GM12878 (cell line): ENCODE measurements around the gene XRCC4. TPM values are rescaled to one million over a fixed set of nuclear protein-coding genes. Genes with fewer than 3 reads are reported as not detected.

ENCODE experiments used
- ATAC-seq: fragments of 200-7000 bp; cut with Tn5 transposase; 3 replicates; pipeline ENCODE4 v1.9.1; 2020; ENCODE audit warnings: mild to moderate bottlenecking, moderate library complexity
- BruUV-seq: library from RNA; stranded (reverse); fragments of 400-500 nt; replicated peaks from 2 replicates; lab custom pipeline; 2021; lab: Mats Ljungman, UMichigan
- CTCF ChIA-PET: fragments of 300-600 bp; sonication (Branson Sonifier 250); formaldehyde crosslinking; extraction: SDS; loops from one replicate; lab custom pipeline; 2021; ENCODE audit warnings: inconsistent platforms; lab: Yijun Ruan, JAX
- POLR2A ChIA-PET: fragments of 350-600 bp; formaldehyde crosslinking; extraction: SDS; loops from one replicate; lab custom pipeline; 2021; ENCODE audit warnings: inconsistent platforms; lab: Charles Lee
- RAD21 ChIA-PET: fragments of 300-600 bp; sonication (Branson Sonifier 250); formaldehyde crosslinking; loops from one replicate; lab custom pipeline; 2023; ENCODE audit warnings: antibody characterized with exemption; ENCODE audit not compliant: unreplicated experiment; lab: Charles Lee
- SMC1A ChIA-PET: fragments of 300-600 bp; sonication (Branson Sonifier 250); formaldehyde crosslinking; loops from one replicate; lab custom pipeline; 2023; ENCODE audit not compliant: unreplicated experiment, uncharacterized antibody; lab: Charles Lee
- DNase-seq: peaks from one replicate; pipeline ENCODE4 v3.0.0-alpha.2; 2011; ENCODE audit warnings: low read depth, low spot score
- FAIRE-seq: peaks from 3 replicates; lab custom pipeline; 2011; peaks lifted over from hg19 to GRCh38; lab: Jason Lieb, UNC
- H2AFZ ChIP-seq: 2 replicates; pipeline ENCODE4 v1.6.0; 2011; ENCODE audit warnings: low read depth, low read length, control low read depth; ENCODE audit not compliant: control insufficient read depth
- H3K27ac ChIP-seq: 2 replicates; pipeline ENCODE4 v1.5.1; 2011; ENCODE audit warnings: control low read depth; ENCODE audit not compliant: control insufficient read depth, insufficient read depth
- H3K27me3 ChIP-seq, 2 experiments: replicated peaks in 1 of 2; 2 replicates each; pipeline versions ENCODE4 v1.6.0 to v1.6.1; 2011; ENCODE audit warnings: low read length in 1 of 2; ENCODE audit not compliant: control insufficient read depth in 2 of 2, insufficient read depth in 2 of 2
- H3K36me3 ChIP-seq, 2 experiments: 2 replicates each; pipeline ENCODE4 v1.5.1; 2011; ENCODE audit warnings: low read length in 1 of 2; ENCODE audit not compliant: control insufficient read depth in 2 of 2, insufficient read depth in 2 of 2
- H3K4me1 ChIP-seq: 2 replicates; pipeline ENCODE4 v1.6.1; 2011; ENCODE audit warnings: mild to moderate bottlenecking, low read length, moderate library complexity, mixed read lengths; ENCODE audit not compliant: control insufficient read depth, insufficient read depth
- H3K4me2 ChIP-seq: 2 replicates; pipeline ENCODE4 v1.6.0; 2011; ENCODE audit warnings: control low read depth; ENCODE audit not compliant: control insufficient read depth, insufficient read depth
- H3K4me3 ChIP-seq: fragments of 200-600 bp; sonication (generic); 2 replicates; pipeline ENCODE4 v1.5.1; 2016
- H3K79me2 ChIP-seq: 2 replicates; pipeline ENCODE4 v1.6.0; 2011; ENCODE audit warnings: low read length; ENCODE audit not compliant: control insufficient read depth, insufficient read depth
- H3K9ac ChIP-seq: 2 replicates; pipeline ENCODE4 v1.8.0; 2011; ENCODE audit warnings: low read length, control low read depth, mixed read lengths; ENCODE audit not compliant: control insufficient read depth, insufficient read depth
- H3K9me3 ChIP-seq: replicated peaks from 3 replicates; pipeline ENCODE4 v1.5.1; 2011; ENCODE audit warnings: mild to moderate bottlenecking, low read length; ENCODE audit not compliant: control insufficient read depth, insufficient read depth
- H4K20me1 ChIP-seq: 2 replicates; pipeline ENCODE4 v1.6.0; 2011; ENCODE audit not compliant: control insufficient read depth, insufficient read depth
- ATF7 ChIP-seq: fragments of 450-650 bp; IDR thresholded peaks from 2 replicates; pipeline ENCODE4 v1.6.1; 2016; ENCODE audit warnings: low read depth, mild to moderate bottlenecking
- GABPA ChIP-seq: IDR thresholded peaks from 2 replicates; pipeline ENCODE4 v1.6.1; 2014; ENCODE audit warnings: antibody characterized with exemption, low read depth, mild to moderate bottlenecking, inconsistent platforms
- KLF5 ChIP-seq: fragments of 450-650 bp; IDR thresholded peaks from 2 replicates; pipeline ENCODE4 v1.6.1; 2014; ENCODE audit warnings: mild to moderate bottlenecking; ENCODE audit not compliant: partially characterized antibody
- MAX ChIP-seq: IDR thresholded peaks from 2 replicates; pipeline ENCODE4 v1.6.1; 2012; ENCODE audit warnings: low read depth, low read length, improper control_type of control experiment
- POLR2AphosphoS2 ChIP-seq: IDR thresholded peaks from 2 replicates; pipeline ENCODE4 v1.6.1; 2011; ENCODE audit warnings: low read depth, mild to moderate bottlenecking, low read length, improper control_type of control experiment, moderate library complexity
- RUNX3 ChIP-seq: IDR thresholded peaks from 2 replicates; pipeline ENCODE4 v1.6.1; 2012; ENCODE audit warnings: low read length, inconsistent platforms
- ZNF274 ChIP-seq: IDR thresholded peaks from one replicate; pipeline ENCODE4 v1.8.0; 2011; ENCODE audit not compliant: insufficient read length, insufficient read depth
- ZZZ3 ChIP-seq: IDR thresholded peaks from 2 replicates; pipeline ENCODE4 v1.6.1; 2011; ENCODE audit warnings: low read depth; ENCODE audit not compliant: control insufficient read depth, insufficient read length
- WGBS: methylation state at CpG from one replicate; pipeline ENCODE4 v1.1.6; 2016; ENCODE audit warnings: low lambda C conversion rate; ENCODE audit not compliant: insufficient replicate concordance, insufficient coverage; ENCODE audit errors: missing lambda C conversion rate; 5-methylcytosine and 5-hydroxymethylcytosine counted together
- in situ Hi-C: fragments of 300-500 bp; cut with MboI; formaldehyde crosslinking; loops from 9 replicates; pipeline ENCODE4 v1.14.3; 2018; ENCODE audit warnings: mixed read lengths
- intact Hi-C: fragments of 100-400 bp; cut with micrococcal nuclease; formaldehyde crosslinking; loops from one replicate; pipeline ENCODE4 v1.14.2; 2022; ENCODE audit not compliant: unreplicated experiment
- polyA plus RNA-seq, 11 experiments: library from polyadenylated mRNA; depleted of rRNA in 4 of 11; unstranded in 6 of 11; stranded (reverse) in 5 of 11; fragments of >200 nt; fragmentation: Nextera tagmentation in 4 of 11; fragmentation: Illumina TruSeq in 1 of 11; extraction: Ambion mirVana in 4 of 11; extraction: Trizol in 1 of 11; gene quantifications; 1 replicate in 1 of 11; 2 replicates in 10 of 11; pipeline versions ENCODE4 v1.2.1 to v1.2.3, GENCODE V29; 2011 to 2016; ENCODE audit warnings: inconsistent platforms in 2 of 11, missing spikeins in 2 of 11, low read depth in 1 of 11
- total RNA-seq, 4 experiments: library from RNA; depleted of rRNA in 3 of 4; stranded (reverse); fragments of >200 nt in 3 of 4; fragmentation: Illumina TruSeq in 1 of 4; extraction: Trizol in 1 of 4; gene quantifications; 2 replicates each; pipeline versions ENCODE4 v1.2.1 to v1.2.3, GENCODE V29; 2013 to 2021
- TF ChIP-seq, protein P1 (sequence below): IDR thresholded peaks from 2 replicates; pipeline ENCODE4 v1.6.1; 2012; ENCODE audit warnings: improper control_type of control experiment, low read depth, low read length; ENCODE audit not compliant: insufficient replicate concordance

XRCC4 gene
- total and polyA plus RNA-seq, 10 of the 15 experiments (the other 5 are each of a cell fraction or from before 2014, with no cell fraction given): 12.1 to 53.6 (median 25.8) TPM

GRCh38 chr5:83095163-83095956 lies 18.0 kb downstream of the XRCC4 start (continued):
- TF ChIP-seq ZZZ3 (no peak), RUNX3 (no peak), KLF5 (no peak)

- 0 out of 2 replicates have a peak, but pooled peaks cover 6% of the 10 kb centered on the region for H3K4me1 ChIP-seq
- no peak overlapping the region for H2AFZ ChIP-seq
- TF ChIP-seq, protein P1, sequence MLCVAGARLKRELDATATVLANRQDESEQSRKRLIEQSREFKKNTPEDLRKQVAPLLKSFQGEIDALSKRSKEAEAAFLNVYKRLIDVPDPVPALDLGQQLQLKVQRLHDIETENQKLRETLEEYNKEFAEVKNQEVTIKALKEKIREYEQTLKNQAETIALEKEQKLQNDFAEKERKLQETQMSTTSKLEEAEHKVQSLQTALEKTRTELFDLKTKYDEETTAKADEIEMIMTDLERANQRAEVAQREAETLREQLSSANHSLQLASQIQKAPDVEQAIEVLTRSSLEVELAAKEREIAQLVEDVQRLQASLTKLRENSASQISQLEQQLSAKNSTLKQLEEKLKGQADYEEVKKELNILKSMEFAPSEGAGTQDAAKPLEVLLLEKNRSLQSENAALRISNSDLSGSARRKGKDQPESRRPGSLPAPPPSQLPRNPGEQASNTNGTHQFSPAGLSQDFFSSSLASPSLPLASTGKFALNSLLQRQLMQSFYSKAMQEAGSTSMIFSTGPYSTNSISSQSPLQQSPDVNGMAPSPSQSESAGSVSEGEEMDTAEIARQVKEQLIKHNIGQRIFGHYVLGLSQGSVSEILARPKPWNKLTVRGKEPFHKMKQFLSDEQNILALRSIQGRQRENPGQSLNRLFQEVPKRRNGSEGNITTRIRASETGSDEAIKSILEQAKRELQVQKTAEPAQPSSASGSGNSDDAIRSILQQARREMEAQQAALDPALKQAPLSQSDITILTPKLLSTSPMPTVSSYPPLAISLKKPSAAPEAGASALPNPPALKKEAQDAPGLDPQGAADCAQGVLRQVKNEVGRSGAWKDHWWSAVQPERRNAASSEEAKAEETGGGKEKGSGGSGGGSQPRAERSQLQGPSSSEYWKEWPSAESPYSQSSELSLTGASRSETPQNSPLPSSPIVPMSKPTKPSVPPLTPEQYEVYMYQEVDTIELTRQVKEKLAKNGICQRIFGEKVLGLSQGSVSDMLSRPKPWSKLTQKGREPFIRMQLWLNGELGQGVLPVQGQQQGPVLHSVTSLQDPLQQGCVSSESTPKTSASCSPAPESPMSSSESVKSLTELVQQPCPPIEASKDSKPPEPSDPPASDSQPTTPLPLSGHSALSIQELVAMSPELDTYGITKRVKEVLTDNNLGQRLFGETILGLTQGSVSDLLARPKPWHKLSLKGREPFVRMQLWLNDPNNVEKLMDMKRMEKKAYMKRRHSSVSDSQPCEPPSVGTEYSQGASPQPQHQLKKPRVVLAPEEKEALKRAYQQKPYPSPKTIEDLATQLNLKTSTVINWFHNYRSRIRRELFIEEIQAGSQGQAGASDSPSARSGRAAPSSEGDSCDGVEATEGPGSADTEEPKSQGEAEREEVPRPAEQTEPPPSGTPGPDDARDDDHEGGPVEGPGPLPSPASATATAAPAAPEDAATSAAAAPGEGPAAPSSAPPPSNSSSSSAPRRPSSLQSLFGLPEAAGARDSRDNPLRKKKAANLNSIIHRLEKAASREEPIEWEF: no peak
- TF ChIP-seq ATF7: no peak
- TF ChIP-seq ZNF274: no peak
- TF ChIP-seq MAX: no peak
- TF ChIP-seq POLR2AphosphoS2: no peak
- no peak for TF ChIP-seq GABPA
- DNase-seq: no peak
- no peak overlapping the region for H3K4me2 ChIP-seq
- POLR2A ChIA-PET: no interaction called here
- 72% methylated on average over 6 of the region's 6 CpGs for WGBS
- H3K79me2 ChIP-seq: no peaks in the 10 kb centered on the region; the same call in 1 of the 2 replicates
- intact Hi-C loops: no loop called here
- peaks cover 6% of the 10 kb centered on the region for H3K9me3 ChIP-seq
- no peak for FAIRE-seq
- H4K20me1 ChIP-seq: no peaks in the 10 kb centered on the region
- CTCF ChIA-PET: no interaction called here
- H3K27ac ChIP-seq: no peak overlapping the region
- ATAC-seq: no peak
- in situ Hi-C loops: no loop called here
- H3K4me3 ChIP-seq: no peak overlapping the region
- H3K36me3 ChIP-seq: no peaks in the 10 kb centered on the region
- H3K27me3 ChIP-seq: no peaks in the 10 kb centered on the region
- no TSS peak for BruUV-seq
- SMC1A ChIA-PET: no interaction called here
- no peak overlapping the region for H3K9ac ChIP-seq
- RAD21 ChIA-PET: no interaction called here
These were observed 18.7 kb downstream of the XRCC4 start for GRCh38 chr5:83095957-83096539.
